Body of pancreas (tissue), 4 donors: ENCODE results near the gene CREBL2. TPM values are rescaled to one million over a fixed set of nuclear protein-coding genes. Genes with fewer than 3 reads are reported as not detected.
"Not testable (repeated sequence)": the region's sequence is repeated elsewhere in the genome, so short reads cannot be mapped to it uniquely, and the experiment has no call there.

Experiments
- ATAC-seq: fragments of 150-250 bp; one replicate; pipeline ENCODE4 v1.9.1; 2016
- DNase-seq, 4 donors: peaks; one replicate each; pipeline ENCODE4 v3.0.0-alpha.2; 2019
- H3K27ac ChIP-seq, 4 donors: fragments of 200-600 bp; sonication (generic); 1 replicate in 3 of 4; 2 replicates in 1 of 4; pipeline versions ENCODE4 v1.5.1 to v1.6.1; 2016 to 2019; ENCODE audit warnings: mild to moderate bottlenecking in 1 of 4, mixed read lengths in 1 of 4, moderate library complexity in 1 of 4
- H3K27me3 ChIP-seq, 2 donors: fragments of 200-600 bp; sonication (generic); one replicate each; pipeline ENCODE4 v1.6.0; 2016; ENCODE audit warnings: mild to moderate bottlenecking in 1 of 2
- H3K36me3 ChIP-seq, 2 donors: fragments of 200-600 bp; sonication (generic); replicated peaks in 1 of 2; 2 replicates each; pipeline ENCODE4 v1.5.1; 2016; ENCODE audit warnings: low read depth in 2 of 2; ENCODE audit not compliant: insufficient read depth in 1 of 2
- H3K4me1 ChIP-seq: fragments of 200-600 bp; sonication (generic); one replicate; pipeline ENCODE4 v1.6.0; 2016
- H3K4me3 ChIP-seq, 2 donors: fragments of 200-600 bp; sonication (generic); 1 replicate in 1 of 2; 2 replicates in 1 of 2; pipeline ENCODE4 v1.5.1; 2016 to 2019
- H3K9me3 ChIP-seq, 3 donors: fragments of 200-600 bp; sonication (generic); 1 replicate in 2 of 3; 2 replicates in 1 of 3; pipeline ENCODE4 v1.5.1; 2016
- CTCF ChIP-seq, 7 experiments: fragments of 450-650 bp in 4 of 7; fragments of 200-600 bp in 3 of 7; sonication (generic) in 3 of 7; IDR thresholded peaks; one replicate each; pipeline ENCODE4 v1.5.1; 2016 to 2019; ENCODE audit warnings: antibody characterized with exemption in 7 of 7
- POLR2A ChIP-seq, 3 donors: fragments of 450-650 bp; IDR thresholded peaks; one replicate each; pipeline ENCODE4 v1.6.1; 2016; ENCODE audit warnings: antibody characterized with exemption in 3 of 3, mild to moderate bottlenecking in 2 of 3
- WGBS, 2 donors: methylation state at CpG; one replicate each; pipeline ENCODE4 v1.1.5; 2017; 5-methylcytosine and 5-hydroxymethylcytosine counted together
- intact Hi-C: fragments of 100-400 bp; cut with DNase I; formaldehyde crosslinking; loops from one replicate; pipeline ENCODE4 v1.15.1; 2023
- total RNA-seq, 2 donors: library from RNA; depleted of rRNA; stranded (reverse); fragments of >200 nt; gene quantifications; one replicate each; pipeline ENCODE4 v1.1.0, GENCODE V29; 2016

The CREBL2 gene
- total RNA-seq, 2 donors from 2014 or later = 13.8 to 31.4 TPM

GRCh38 chr12:12651752-12652151 lies 40.1 kb downstream of the CREBL2 start:
- TF ChIP-seq CTCF (IDR thresholded peaks at IDR 0.05) (no peak), POLR2A (IDR thresholded peaks at IDR 0.05) (no peak)
- intact Hi-C loops = no loop called here

DNA sequence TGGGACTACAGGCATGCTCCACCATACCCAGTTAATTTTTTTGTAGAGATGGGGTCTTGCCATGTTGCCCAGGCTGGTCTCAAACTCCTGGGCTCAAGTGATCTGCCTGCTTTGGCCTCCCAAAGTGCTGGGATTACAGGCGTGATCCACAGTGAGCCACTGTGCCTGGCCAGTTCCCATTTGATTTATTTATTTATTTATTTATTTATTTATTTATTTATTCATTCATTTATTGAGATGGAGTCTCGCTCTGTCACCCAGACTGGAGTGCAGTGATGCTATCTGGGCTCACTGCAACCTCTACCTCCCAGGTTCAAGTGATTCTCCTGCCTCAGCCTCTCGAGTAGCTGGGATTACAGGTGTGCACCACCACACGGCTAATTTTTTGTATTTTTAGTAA lies 41.0 kb downstream of the CREBL2 start:
- H3K36me3 ChIP-seq, intact Hi-C loops, ATAC-seq, H3K4me3 ChIP-seq, H3K27ac ChIP-seq, H3K27me3 ChIP-seq, H3K4me1 ChIP-seq, DNase-seq: not testable (repeated sequence)
- WGBS, 2 donors = 89 to 91% methylated on average over 4 of the region's 4 CpGs
- peaks cover 0 to 19% (median 0%) of the 10 kb centered on the region in 3 donors for H3K9me3 ChIP-seq

More at GRCh38 chr12:12651752-12652151, 40.1 kb downstream of the CREBL2 start:
- no peak overlapping the region for H3K4me3 ChIP-seq
- DNase-seq = no peak
- H3K4me1 ChIP-seq = peaks cover 3% of the 10 kb centered on the region
- H3K9me3 ChIP-seq = peaks cover 0 to 21% (median 0%) of the 10 kb centered on the region in 3 donors
- no peak overlapping the region for H3K27ac ChIP-seq
- ATAC-seq = no peak
- H3K27me3 ChIP-seq = no peaks in the 10 kb centered on the region
- no peaks in the 10 kb centered on the region for H3K36me3 ChIP-seq

DNA sequence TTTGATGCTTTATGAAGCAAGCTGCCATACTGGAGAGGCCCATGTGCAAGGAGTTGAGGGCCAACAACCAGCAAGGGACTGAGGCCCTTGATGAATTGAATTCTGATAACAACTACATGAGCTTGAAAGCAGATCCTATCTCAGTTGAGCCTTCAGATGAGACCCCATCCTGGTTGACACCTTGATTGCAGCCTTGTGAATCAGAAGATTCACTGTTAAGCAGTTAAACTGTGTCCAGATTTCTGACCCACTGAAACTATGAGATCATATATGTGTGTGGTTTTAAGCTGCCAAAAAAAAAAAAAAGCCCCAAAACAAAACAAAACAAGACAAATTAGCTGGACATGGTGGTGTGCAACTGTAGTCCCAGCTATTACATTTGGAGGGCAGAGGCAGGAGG lies 42.2 kb downstream of the CREBL2 start:
- Histone ChIP-seq H3K27ac (no peak overlapping the region), H3K9me3 (peaks cover 0 to 7% (median 0%) of the 10 kb centered on the region in 3 donors), H3K27me3 (no peaks in the 10 kb centered on the region), H3K36me3 (no peaks in the 10 kb centered on the region), H3K4me3 (no peak overlapping the region), H3K4me1 (peaks cover 3% of the 10 kb centered on the region)
- no peak for DNase-seq
- intact Hi-C loops = no loop called here
- TF ChIP-seq POLR2A (IDR thresholded peaks at IDR 0.05) = no peak
- no peak for TF ChIP-seq CTCF (IDR thresholded peaks at IDR 0.05)
- ATAC-seq = no peak

DNA sequence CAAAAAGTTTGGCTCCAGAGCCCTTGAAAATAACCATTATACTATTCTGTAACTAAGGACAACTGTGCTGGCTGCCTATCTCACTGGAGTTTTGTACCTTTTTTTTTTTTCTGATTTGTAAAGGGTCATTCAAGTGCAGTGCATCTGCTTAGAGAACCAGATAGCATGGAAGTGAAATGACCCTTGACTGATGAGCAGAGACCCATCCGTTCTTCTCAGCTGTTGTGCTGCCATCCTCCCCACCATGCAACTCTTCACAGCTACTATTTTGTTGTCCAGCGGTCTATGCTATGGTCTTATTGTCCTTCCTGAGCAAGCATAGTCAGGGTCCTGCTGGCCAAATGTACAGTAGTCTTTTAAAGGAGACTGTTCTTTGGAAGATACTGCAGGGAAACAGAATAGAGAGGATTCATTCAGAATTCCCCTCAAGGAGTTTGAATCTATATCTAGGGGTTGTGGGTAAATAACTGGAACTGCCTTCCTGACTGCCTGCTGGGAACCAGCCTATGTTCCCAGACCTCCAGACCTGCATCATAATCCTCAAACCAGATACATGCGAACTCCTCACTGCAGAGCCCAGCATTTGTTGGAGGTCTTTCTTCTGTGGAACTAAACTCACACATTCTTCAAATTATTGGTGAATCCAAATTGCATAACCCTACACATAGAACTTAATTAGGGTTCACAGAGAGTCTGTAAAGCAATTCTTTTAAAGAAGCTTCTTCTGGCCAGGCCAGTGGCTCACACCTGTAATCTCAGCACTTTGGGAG lies 43.2 kb downstream of the CREBL2 start:
- H3K4me3 ChIP-seq = no peak overlapping the region
- no peak for ATAC-seq
- intact Hi-C loops = no loop called here
- H3K9me3 ChIP-seq = no peaks in the 10 kb centered on the region
- H3K36me3 ChIP-seq = no peaks in the 10 kb centered on the region
- WGBS, 2 donors = 58 to 62% methylated on average over 3 of the region's 3 CpGs
- no peak for DNase-seq
- TF ChIP-seq POLR2A (IDR thresholded peaks at IDR 0.05) (no peak), CTCF (IDR thresholded peaks at IDR 0.05) (no peak)
- no peak overlapping the region for H3K27ac ChIP-seq
- peaks cover 3% of the 10 kb centered on the region for H3K4me1 ChIP-seq
- no peaks in the 10 kb centered on the region for H3K27me3 ChIP-seq

DNA sequence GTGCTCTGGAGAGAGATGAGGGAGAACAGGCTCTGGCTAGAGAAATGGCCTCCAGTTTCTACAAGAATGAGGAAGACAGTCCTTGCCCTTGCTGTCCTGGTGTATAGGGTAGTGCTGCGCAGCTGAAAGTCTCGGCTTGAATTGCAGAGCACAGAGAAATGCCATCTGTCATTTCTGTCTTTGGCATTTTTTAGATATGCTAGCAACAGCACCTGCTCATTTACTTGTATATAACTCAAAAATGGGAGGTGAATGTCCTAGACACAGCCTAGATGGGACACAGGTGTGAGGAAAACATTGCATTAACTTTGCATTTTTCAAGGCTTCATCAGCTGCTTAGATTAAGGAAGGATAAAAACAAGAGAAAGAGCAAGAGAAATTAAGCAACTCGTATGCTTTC lies 48.5 kb downstream of the CREBL2 start:
- Histone ChIP-seq H3K27me3 (no peaks in the 10 kb centered on the region), H3K36me3 (no peaks in the 10 kb centered on the region), H3K4me3 (no peak overlapping the region), H3K4me1 (peaks cover 3% of the 10 kb centered on the region), H3K27ac (no peak overlapping the region), H3K9me3 (no peaks in the 10 kb centered on the region)
- no peak for DNase-seq
- ATAC-seq = no peak
- intact Hi-C loops = no loop called here
- no peak for TF ChIP-seq CTCF (IDR thresholded peaks at IDR 0.05)
- TF ChIP-seq POLR2A (IDR thresholded peaks at IDR 0.05) = no peak
- WGBS, 2 donors = 28 to 31% methylated on average over 3 of the region's 3 CpGs
